Caco-2 (cell line): Measurements from ENCODE around the gene MED26. TPM values are rescaled to one million over a fixed set of nuclear protein-coding genes. Genes with fewer than 3 reads are reported as not detected.

Experiments
- BruUV-seq: library from RNA; stranded (reverse); fragments of 400-500 nt; replicated peaks from 2 replicates; lab custom pipeline; 2021; lab: Mats Ljungman, UMichigan
- CTCF ChIA-PET: fragments of 300-600 bp; sonication (Branson Sonifier 250); formaldehyde crosslinking; loops from one replicate; lab custom pipeline; 2022; ENCODE audit warnings: antibody characterized with exemption; lab: Charles Lee
- POLR2A ChIA-PET: fragments of 300-600 bp; sonication (Branson Sonifier 250); formaldehyde crosslinking; loops from one replicate; lab custom pipeline; 2022; ENCODE audit warnings: antibody characterized with exemption; lab: Charles Lee
- DNase-seq, 2 experiments: peaks; one replicate each; pipeline versions ENCODE4 v3.0.0 to v3.0.0-alpha.2; 2020 to 2022
- H3K27me3 ChIP-seq: replicated peaks from 2 replicates; pipeline ENCODE4 v1.6.0; 2011; ENCODE audit warnings: low read length; ENCODE audit not compliant: control insufficient read depth, insufficient read depth
- H3K36me3 ChIP-seq: 2 replicates; pipeline ENCODE4 v1.5.1; 2011; ENCODE audit warnings: low read length; ENCODE audit not compliant: control insufficient read depth, insufficient read depth
- H3K4me1 ChIP-seq: fragments of 250-450 bp; sonication (Bioruptor Pico); 2 replicates; pipeline ENCODE4 v1.5.1; 2020; ENCODE audit warnings: mild to moderate bottlenecking
- H3K4me3 ChIP-seq: 2 replicates; pipeline ENCODE4 v1.5.1; 2011; ENCODE audit warnings: low read depth, mild to moderate bottlenecking, control low read depth, low read length
- H3K9me3 ChIP-seq: fragments of 250-450 bp; sonication (Bioruptor Pico); 2 replicates; pipeline ENCODE4 v1.5.1; 2020; ENCODE audit warnings: mild to moderate bottlenecking, moderate library complexity
- H3K27ac Mint-ChIP-seq: one replicate; pipeline ENCODE4 v1.8.0; 2022; ENCODE audit warnings: mixed read lengths; ENCODE audit not compliant: unreplicated experiment
- H3K27me3 Mint-ChIP-seq: one replicate; pipeline ENCODE4 v1.8.0; 2022; ENCODE audit warnings: mixed read lengths; ENCODE audit not compliant: insufficient read depth, unreplicated experiment
- H3K36me3 Mint-ChIP-seq: one replicate; pipeline ENCODE4 v1.8.0; 2022; ENCODE audit warnings: mild to moderate bottlenecking, mixed read lengths; ENCODE audit not compliant: insufficient read depth, unreplicated experiment
- H3K4me1 Mint-ChIP-seq: one replicate; pipeline ENCODE4 v1.8.0; 2022; ENCODE audit warnings: low read depth, mixed read lengths; ENCODE audit not compliant: unreplicated experiment
- H3K4me3 Mint-ChIP-seq: one replicate; pipeline ENCODE4 v1.8.0; 2022; ENCODE audit warnings: mild to moderate bottlenecking, moderate library complexity, mixed read lengths; ENCODE audit not compliant: unreplicated experiment
- H3K9me3 Mint-ChIP-seq: one replicate; pipeline ENCODE4 v1.8.0; 2022; ENCODE audit warnings: mixed read lengths; ENCODE audit not compliant: unreplicated experiment
- intact Hi-C: fragments of 100-400 bp; cut with micrococcal nuclease; formaldehyde crosslinking; loops from one replicate; pipeline ENCODE4 v1.10.0; 2022; ENCODE audit not compliant: unreplicated experiment
- total RNA-seq: library from RNA; stranded (reverse); gene quantifications from 2 replicates; pipeline ENCODE4 v1.2.3, GENCODE V29; 2022
- TF ChIP-seq, protein P1 (sequence below), 2 experiments: fragments of 200-600 bp in 1 of 2; IDR thresholded peaks; 1 replicate in 1 of 2; 2 replicates in 1 of 2; pipeline versions ENCODE4 v1.5.1 to v1.8.0; 2011 to 2022; ENCODE audit warnings: antibody characterized with exemption in 1 of 2, control low read depth in 1 of 2, inconsistent platforms in 1 of 2, low read depth in 1 of 2, low read length in 1 of 2, mild to moderate bottlenecking in 1 of 2, moderate library complexity in 1 of 2; ENCODE audit not compliant: insufficient read depth in 1 of 2, severe bottlenecking in 1 of 2, unreplicated experiment in 1 of 2

MED26 gene
- total RNA-seq, 1 experiment from 2014 or later = 11.4 TPM

DNA sequence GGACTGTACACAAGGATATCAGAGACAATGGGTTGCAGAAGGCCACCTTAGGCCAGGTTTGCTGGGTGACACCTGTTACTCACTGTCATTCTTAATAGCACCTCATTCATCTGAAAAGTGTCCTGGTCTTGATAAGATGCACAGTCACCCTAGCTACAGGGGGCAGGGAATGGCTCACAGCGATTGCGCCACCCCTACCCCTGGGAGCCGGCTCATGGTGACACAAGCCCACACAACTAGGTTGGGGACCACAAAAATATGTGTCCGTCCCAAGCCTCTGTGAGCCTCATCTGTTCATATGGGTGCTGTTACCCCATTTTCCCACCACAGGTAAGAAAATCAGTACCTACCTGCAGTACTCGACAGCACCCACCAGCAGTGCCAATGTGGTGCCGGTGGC lies 23.4 kb downstream of the MED26 start:
- no peak for DNase-seq
- intact Hi-C loops = no loop called here
- no peaks in the 10 kb centered on the region for H3K9me3 ChIP-seq
- no peaks in the 10 kb centered on the region for H3K4me1 ChIP-seq
- H3K4me3 Mint-ChIP-seq = no peak overlapping the region
- no peak overlapping the region for H3K27ac Mint-ChIP-seq
- no TSS peak for BruUV-seq
- H3K9me3 Mint-ChIP-seq = no peaks in the 10 kb centered on the region
- peaks cover 3% of the 10 kb centered on the region; the same call in 1 of the 2 replicates for H3K36me3 ChIP-seq
- no peaks in the 10 kb centered on the region for H3K4me1 Mint-ChIP-seq
- no peaks in the 10 kb centered on the region for H3K27me3 Mint-ChIP-seq
- H3K4me3 ChIP-seq = no peak overlapping the region
- POLR2A ChIA-PET = no interaction called here
- CTCF ChIA-PET = no interaction called here
- no peaks in the 10 kb centered on the region for H3K27me3 ChIP-seq
- no peaks in the 10 kb centered on the region for H3K36me3 Mint-ChIP-seq
- TF ChIP-seq, protein P1, sequence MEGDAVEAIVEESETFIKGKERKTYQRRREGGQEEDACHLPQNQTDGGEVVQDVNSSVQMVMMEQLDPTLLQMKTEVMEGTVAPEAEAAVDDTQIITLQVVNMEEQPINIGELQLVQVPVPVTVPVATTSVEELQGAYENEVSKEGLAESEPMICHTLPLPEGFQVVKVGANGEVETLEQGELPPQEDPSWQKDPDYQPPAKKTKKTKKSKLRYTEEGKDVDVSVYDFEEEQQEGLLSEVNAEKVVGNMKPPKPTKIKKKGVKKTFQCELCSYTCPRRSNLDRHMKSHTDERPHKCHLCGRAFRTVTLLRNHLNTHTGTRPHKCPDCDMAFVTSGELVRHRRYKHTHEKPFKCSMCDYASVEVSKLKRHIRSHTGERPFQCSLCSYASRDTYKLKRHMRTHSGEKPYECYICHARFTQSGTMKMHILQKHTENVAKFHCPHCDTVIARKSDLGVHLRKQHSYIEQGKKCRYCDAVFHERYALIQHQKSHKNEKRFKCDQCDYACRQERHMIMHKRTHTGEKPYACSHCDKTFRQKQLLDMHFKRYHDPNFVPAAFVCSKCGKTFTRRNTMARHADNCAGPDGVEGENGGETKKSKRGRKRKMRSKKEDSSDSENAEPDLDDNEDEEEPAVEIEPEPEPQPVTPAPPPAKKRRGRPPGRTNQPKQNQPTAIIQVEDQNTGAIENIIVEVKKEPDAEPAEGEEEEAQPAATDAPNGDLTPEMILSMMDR (IDR thresholded peaks at IDR 0.05; ENCODE audit: insufficient read depth in 1 of 2, low read depth in 1 of 2, low read length in 1 of 2, severe bottlenecking in 1 of 2, unreplicated experiment in 1 of 2) = no peak

DNA sequence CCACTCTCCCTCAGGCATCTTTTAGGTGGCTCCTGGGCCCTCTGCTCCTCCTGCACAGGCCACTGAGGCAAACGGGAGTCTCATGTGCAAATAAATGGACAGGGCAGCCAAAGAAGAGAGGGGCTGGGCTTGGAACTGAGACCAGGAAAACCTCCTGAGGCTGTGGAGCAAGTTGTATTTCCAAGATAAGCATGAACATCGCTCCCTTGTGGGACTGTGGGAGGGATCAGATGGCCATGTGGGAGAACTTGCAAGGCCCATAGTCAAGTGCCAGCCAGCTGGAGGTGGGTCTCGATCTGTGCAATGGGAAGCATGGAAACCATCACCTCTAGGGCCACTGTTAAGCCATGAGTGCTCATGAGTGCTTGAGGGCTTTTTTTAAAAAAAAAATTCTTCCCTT lies 24.9 kb downstream of the MED26 start:
- H3K36me3 ChIP-seq = peaks cover 3% of the 10 kb centered on the region; the same call in 1 of the 2 replicates
- H3K27me3 ChIP-seq = no peaks in the 10 kb centered on the region
- no peak for DNase-seq
- no peaks in the 10 kb centered on the region for H3K4me1 ChIP-seq
- TF ChIP-seq, protein P1 (IDR thresholded peaks at IDR 0.05; ENCODE audit: insufficient read depth in 1 of 2, low read depth in 1 of 2, low read length in 1 of 2, severe bottlenecking in 1 of 2, unreplicated experiment in 1 of 2) = no peak
- H3K4me3 ChIP-seq = no peak overlapping the region
- POLR2A ChIA-PET = no interaction called here
- no peaks in the 10 kb centered on the region for H3K9me3 Mint-ChIP-seq
- intact Hi-C loops = no loop called here
- H3K27ac Mint-ChIP-seq = no peak overlapping the region
- H3K27me3 Mint-ChIP-seq = no peaks in the 10 kb centered on the region
- CTCF ChIA-PET = no interaction called here
- H3K9me3 ChIP-seq = no peaks in the 10 kb centered on the region
- no peaks in the 10 kb centered on the region for H3K4me1 Mint-ChIP-seq
- H3K4me3 Mint-ChIP-seq = no peak overlapping the region
- H3K36me3 Mint-ChIP-seq = no peaks in the 10 kb centered on the region
- BruUV-seq = no TSS peak

DNA sequence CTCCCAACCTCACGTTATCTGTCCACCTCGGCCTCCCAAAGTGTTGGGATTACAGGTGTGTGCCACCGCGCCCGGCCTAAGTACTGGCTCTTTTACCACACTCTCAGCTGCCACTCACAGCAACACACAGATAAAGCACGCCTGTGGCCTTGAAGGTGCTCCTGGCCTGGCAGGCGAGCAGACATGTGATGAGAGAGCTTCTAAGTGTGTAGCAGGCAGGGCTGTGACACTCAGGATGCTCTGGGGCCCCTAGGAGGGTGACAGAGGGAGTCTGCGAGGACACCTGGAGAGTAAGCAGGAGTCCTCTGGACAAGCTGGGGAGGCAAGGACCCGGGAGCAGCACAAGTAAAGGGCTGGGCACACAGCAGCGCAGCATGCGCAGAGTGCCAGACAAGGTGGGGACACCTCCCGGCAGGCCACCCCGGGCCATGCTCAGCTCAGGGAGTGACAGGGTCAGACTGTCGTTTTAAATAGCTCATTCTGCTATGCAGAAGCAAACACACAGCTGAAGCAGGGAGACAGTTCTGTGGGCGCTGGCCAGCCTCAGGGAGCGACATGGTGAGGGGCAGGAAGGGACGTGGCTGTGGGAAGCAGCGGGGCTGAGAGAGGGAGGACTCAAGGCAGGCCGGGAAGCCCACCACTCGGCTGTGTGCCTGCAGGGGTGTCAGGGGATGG lies 26.5 kb downstream of the MED26 start:
- DNase-seq = no peak
- H3K9me3 Mint-ChIP-seq = no peaks in the 10 kb centered on the region
- CTCF ChIA-PET = no interaction called here
- no peaks in the 10 kb centered on the region for H3K27me3 Mint-ChIP-seq
- no peaks in the 10 kb centered on the region for H3K9me3 ChIP-seq
- H3K36me3 ChIP-seq = no peaks in the 10 kb centered on the region; the same call in 1 of the 2 replicates
- POLR2A ChIA-PET = no interaction called here
- no peak overlapping the region for H3K4me3 Mint-ChIP-seq
- TF ChIP-seq, protein P1 (IDR thresholded peaks at IDR 0.05; ENCODE audit: insufficient read depth in 1 of 2, low read depth in 1 of 2, low read length in 1 of 2, severe bottlenecking in 1 of 2, unreplicated experiment in 1 of 2) = no peak
- intact Hi-C loops = no loop called here
- no peaks in the 10 kb centered on the region for H3K4me1 ChIP-seq
- no peaks in the 10 kb centered on the region for H3K4me1 Mint-ChIP-seq
- BruUV-seq = no TSS peak
- H3K36me3 Mint-ChIP-seq = no peaks in the 10 kb centered on the region
- no peak overlapping the region for H3K27ac Mint-ChIP-seq
- no peaks in the 10 kb centered on the region for H3K27me3 ChIP-seq
- no peak overlapping the region for H3K4me3 ChIP-seq
